ENCODE results near the gene DOC2A. TPM values are rescaled to one million over a fixed set of nuclear protein-coding genes. Genes with fewer than 3 reads are reported as not detected.

Gene DOC2A
- total and polyA plus RNA-seq, 2 experiments from 2014 or later: 9.8 to 10.0 TPM

DNA sequence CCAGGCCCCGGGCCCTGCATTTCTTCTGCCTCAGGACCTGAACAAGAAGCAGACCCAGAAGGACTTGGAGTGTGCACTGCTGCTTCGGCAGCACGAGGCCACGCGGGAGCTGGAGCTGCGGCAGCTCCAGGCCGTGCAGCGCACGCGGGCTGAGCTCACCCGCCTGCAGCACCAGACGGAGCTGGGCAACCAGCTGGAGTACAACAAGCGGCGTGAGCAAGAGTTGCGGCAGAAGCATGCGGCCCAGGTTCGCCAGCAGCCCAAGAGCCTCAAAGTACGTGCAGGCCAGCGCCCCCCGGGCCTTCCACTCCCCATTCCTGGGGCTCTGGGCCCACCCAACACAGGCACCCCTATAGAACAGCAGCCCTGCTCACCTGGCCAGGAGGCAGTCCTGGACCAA lies 24.6 kb downstream of the DOC2A start (continued):
- no peak for TF ChIP-seq ZNF462 (CRISPR knock-in tag; IDR thresholded peaks at IDR 0.05)

GRCh38 chr16:29985271-29985811 lies 25.5 kb downstream of the DOC2A start:
- TF ChIP-seq POLR2AphosphoS5 (IDR thresholded peaks at IDR 0.05; ENCODE audit: low read depth) (no peak), ZNF462 (CRISPR knock-in tag; IDR thresholded peaks at IDR 0.05) (no peak)
- H3K79me2 ChIP-seq (replicated peaks; ENCODE audit: insufficient read depth): no peaks in the 10 kb centered on the region
- H3K9me3 Mint-ChIP-seq: no peaks in the 10 kb centered on the region; the same call in 1 of the 3 replicates
- H3F3A ChIP-seq (replicated peaks; ENCODE audit: low read depth): no peaks in the 10 kb centered on the region
- H3K4me1 ChIP-seq (ENCODE audit: insufficient read depth): no peaks in the 10 kb centered on the region
- no peak overlapping the region for H3K27ac Mint-ChIP-seq
- H3K4me3 Mint-ChIP-seq: no peak overlapping the region
- no peaks in the 10 kb centered on the region; the same call in 1 of the 2 replicates for H4K20me1 ChIP-seq (replicated peaks; ENCODE audit: insufficient read depth)
- H3K36me3 ChIP-seq (ENCODE audit: insufficient read depth): peaks cover 23% of the 10 kb centered on the region
- no peak overlapping the region for H3K27ac ChIP-seq (ENCODE audit: low read depth)
- peaks cover 5% of the 10 kb centered on the region for H3K27me3 Mint-ChIP-seq (ENCODE audit: insufficient read depth, low read depth, poor library complexity)
- no peak overlapping the region for H3K4me3 ChIP-seq
- no peak overlapping the region for H3K4me2 ChIP-seq
- no peaks in the 10 kb centered on the region for H3K27me3 ChIP-seq (ENCODE audit: insufficient read depth)
- H3K36me3 Mint-ChIP-seq (ENCODE audit: low read depth): peaks cover 72% of the 10 kb centered on the region
- H3K9me2 ChIP-seq (ENCODE audit: insufficient read depth): no peaks in the 10 kb centered on the region
- ATAC-seq (no peak), DNase-seq (ENCODE audit: low spot score) (no peak)
- H3K4me1 Mint-ChIP-seq: no peaks in the 10 kb centered on the region; the same call in 2 of the 3 replicates
- H2AFZ ChIP-seq: no peak overlapping the region

Measured in GM23338 (cell line).